IPS-18c (cell line): ENCODE results near the gene GGCX.
A peak's percentile ranks its signal among the peaks of the same experiment; 100 is the strongest.

ENCODE experiments used
- H3K4me3 ChIP-seq: 2 replicates; pipeline ENCODE4 v1.7.0; 2013; ENCODE audit warnings: low read depth, mild to moderate bottlenecking, low read length, moderate library complexity; ENCODE audit not compliant: insufficient read depth
- H3K9me3 ChIP-seq: one replicate; pipeline ENCODE4 v1.6.1; 2013; ENCODE audit warnings: mild to moderate bottlenecking, low read length, moderate library complexity; ENCODE audit not compliant: control insufficient read depth, insufficient read depth

GGCX gene

DNA sequence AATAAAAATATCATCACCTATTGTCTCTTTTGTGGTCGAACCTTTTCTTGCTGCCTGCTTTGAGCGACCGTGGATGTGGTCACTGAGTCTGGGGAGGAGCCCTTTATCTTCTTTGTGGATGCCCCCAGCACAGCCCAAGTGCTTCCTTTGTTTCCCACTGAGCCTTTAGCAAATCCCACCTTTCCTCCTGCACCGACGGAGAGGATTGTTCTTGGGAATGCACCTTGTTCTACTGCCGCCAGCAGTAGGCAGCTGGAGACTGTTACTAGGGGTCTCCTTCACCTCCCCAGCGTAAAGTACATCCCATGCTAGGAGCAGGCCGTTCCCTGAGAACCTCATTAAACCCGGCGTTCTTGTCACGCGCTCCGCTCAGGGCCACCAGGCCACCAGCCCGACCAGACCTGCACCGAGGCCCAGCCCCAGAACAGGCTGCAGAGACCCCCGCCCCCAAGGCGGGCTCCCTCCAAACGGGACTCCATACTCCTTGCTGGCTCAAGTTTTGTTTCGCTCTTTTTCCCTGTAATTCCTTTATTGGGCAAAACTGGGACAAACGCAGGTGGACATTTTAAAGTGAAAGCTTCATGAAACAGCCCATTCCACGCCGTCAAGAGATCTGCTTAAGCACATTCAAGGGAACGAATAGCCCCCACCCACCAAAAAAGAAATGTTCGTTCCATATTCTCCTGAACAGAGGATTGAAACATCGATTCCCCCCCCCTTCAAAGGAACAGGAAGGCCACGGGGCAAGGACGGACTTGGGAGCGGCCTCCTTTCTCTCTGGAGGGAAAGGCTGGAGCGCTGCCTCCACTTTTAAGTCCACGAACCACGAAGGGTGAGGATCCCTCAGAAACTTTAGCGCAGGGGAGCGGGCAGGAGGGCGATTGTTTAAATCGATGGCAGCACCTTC lies 23.4 kb downstream of the GGCX start:
- H3K9me3 ChIP-seq = no peaks in the 10 kb centered on the region
- peak overlapping the region; percentile 100 for H3K4me3 ChIP-seq

DNA sequence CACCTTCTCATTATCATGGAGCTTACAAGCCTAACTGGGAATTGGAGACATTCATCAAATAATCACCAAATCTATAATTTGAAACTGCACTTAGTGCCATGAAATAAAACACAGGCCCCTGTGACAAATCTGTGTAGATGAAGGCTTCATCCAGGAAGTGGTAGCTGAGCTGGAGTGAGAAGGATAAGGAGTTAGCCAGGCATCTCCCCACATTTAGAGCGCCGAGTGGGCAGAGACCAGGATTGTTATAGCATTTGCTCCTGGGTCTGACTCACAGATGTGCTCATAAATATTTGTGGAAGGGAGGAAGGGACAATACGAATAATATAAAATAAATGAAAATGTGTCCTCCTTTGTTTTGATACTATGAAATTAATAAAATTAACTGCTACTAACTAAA lies 24.8 kb downstream of the GGCX start:
- H3K4me3 ChIP-seq = no peak overlapping the region
- H3K9me3 ChIP-seq = no peaks in the 10 kb centered on the region

DNA sequence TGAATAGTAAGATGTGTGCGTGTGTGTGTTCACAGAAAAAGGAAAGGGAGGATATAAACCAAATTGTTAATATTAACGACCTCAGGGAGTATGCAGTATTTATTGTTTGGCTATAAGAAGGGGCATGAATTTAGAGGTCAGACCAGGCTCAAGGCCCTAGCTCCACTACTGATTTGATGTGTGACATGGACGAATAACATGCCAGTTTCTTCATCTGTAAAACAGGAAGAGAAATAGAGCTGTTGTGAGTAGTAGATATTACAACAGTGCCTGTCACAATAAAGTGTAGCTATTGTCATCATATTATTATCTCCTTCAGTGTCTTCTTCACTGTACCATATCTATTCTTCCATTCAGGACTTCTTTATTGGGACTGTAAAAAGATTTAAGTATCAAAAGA lies 26.4 kb downstream of the GGCX start:
- no peaks in the 10 kb centered on the region for H3K9me3 ChIP-seq
- no peak overlapping the region for H3K4me3 ChIP-seq

DNA sequence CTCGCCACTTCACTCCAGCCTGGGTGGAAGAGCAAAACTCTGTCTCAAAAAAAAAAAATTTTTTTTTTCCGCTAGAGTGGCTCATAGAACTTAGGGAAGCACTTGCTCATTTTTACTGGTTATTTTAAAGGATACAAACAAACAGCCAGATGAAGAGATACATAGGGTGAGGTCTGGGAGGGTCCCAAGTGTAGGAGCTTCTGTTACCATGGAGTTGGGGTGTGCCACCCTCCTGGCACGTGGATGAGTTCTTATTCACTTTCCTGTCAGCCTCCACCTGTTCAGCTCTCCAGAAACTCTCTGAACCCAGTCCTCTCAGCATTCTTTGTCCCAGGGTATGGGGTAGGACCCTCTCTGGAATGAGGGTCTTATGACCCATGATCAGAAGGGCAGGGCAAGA lies 27.2 kb downstream of the GGCX start:
- Histone ChIP-seq H3K9me3 (no peaks in the 10 kb centered on the region), H3K4me3 (no peak overlapping the region)

DNA sequence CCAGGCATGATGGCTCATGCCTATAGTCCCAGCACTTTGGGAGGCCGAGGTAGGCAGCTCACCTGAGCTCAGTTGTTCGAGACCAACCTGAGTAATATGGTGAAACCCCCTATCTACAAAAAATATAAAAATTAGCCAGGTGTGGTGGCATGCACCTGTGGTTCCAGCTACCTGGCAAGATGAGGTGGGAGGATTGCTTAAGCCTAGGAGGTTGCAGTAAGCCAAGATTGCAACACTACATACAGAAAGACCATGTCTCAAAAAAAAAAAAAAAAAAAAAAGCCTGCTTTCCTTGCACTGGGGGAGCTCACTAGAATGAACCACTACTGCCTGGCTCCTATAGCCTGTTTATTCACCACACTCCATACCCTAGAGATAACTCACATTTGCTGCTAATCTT lies 29.7 kb downstream of the GGCX start:
- Histone ChIP-seq H3K9me3 (no peaks in the 10 kb centered on the region), H3K4me3 (no peak overlapping the region)

DNA sequence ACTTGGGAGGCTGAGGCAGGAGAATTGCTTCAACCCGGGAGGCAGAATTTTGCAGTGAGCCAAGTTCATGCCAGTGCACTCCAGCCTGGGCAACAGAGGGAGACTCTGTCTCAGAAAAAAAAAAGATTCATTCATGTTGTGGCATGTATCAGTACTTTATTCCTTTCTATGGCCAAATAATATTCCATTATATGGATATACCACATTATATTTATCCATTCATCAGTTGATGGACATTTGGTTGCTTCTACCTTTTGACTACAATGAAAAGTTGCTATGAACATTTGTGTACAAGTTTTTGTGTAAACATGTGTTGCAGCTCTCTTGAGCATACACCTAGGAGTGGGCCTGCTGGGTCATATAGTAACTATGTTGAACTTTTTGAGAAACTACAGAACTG lies 31.5 kb downstream of the GGCX start:
- H3K9me3 ChIP-seq = no peaks in the 10 kb centered on the region
- no peak overlapping the region for H3K4me3 ChIP-seq

DNA sequence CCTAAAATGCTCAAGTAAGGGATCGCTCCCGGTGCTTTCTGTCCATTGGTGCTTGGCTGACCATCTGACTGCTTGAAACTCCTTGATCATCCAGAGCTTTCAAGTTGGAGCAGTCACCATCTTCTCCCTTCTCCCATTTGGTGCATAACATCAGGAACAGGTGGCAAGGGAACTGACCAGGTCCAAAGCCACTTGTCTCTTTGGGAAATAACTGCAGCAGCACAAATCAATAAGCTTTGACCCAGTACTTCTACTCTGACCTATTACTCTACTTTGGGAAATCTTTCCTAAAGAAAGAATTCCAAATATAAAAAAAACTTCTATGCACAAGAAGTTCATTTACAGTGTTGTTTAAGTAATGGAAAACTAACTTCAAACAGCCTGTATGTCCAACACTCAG lies 32.9 kb downstream of the GGCX start:
- no peaks in the 10 kb centered on the region for H3K9me3 ChIP-seq
- no peak overlapping the region for H3K4me3 ChIP-seq

DNA sequence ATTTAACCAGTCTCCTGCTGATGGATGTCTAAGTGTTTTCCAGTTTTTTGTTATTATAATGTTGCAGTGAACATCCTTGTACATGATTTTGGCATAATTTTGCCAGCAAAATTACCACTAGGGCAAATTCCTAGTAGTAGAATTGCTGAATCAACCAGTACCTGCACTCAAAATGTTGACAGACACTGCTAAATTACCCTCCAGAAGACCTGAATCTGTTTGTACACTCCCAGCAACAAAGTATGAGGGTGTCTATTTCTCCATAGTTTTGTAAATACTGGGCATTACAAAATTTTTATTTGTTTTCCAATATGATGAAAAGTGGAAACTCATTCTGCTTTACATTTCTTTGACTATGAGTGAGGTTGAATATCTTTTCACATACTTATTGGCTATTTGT lies 33.5 kb downstream of the GGCX start:
- H3K4me3 ChIP-seq = no peak overlapping the region
- no peaks in the 10 kb centered on the region for H3K9me3 ChIP-seq

DNA sequence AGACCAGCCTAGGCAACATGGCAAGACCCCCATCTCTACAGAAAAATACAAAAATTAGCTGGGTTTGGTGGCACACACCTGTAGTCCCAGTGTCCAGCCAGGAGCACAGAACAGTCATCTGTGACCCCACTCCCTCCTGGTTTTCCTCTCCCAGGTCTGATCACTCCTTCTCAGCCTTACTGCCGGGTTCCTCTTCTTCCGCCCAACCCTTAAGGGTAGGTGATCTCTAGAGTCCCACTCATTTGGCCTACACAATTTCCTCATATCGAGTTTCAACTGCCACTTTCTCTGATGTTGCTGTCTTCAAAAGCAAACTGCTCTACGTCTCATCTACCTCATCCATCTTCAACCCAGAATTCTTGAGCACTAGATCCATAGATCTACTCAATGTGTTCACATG lies 35.7 kb downstream of the GGCX start:
- Histone ChIP-seq H3K4me3 (no peak overlapping the region), H3K9me3 (no peaks in the 10 kb centered on the region)

DNA sequence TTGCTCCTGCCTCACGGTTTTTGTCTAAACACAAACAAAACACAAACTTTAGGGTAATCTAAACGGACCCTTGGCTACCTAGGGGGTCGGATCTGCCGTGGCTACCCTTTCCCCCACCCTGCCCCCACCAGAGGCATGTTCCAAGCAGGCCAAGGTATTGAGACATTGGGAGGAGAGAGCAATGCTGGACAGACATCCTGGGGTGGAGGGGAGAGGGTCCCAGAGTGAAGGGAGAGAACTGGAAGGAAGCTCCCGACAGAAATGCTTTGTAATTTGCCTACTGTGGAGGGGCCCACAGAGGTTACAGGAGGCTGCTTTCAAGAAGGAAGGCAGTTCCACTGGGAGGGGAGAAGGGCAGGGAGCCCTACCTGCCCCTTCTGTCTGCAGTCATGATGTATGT lies 36.3 kb downstream of the GGCX start:
- H3K4me3 ChIP-seq = no peak overlapping the region

DNA sequence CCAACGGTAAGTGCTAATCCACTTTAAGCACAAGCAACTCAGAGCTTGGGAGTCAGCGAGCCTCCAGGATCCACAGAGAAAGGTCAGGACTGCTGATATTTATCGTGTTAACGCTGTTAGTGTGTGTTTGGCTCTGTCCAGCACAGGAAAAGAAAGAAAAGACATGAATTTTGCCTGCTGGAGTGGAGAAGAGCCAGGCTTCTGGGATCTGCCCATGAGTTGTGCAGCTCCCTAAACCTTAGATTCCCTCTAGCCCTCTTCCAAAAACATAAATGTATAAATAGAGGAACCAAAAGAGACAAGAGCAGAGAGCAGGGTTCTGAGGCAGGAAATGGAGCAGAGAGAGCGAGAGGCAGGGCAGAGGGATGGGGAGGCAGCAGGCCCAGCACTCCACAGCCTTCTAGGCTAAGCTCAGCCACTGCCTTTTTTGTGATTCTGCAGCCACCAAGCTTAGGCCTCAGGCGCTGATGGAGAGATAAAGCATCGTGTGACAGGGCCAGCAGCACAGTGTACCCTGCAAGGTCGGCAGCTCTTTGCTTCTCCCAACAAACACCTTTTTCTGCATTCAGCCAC lies 36.9 kb downstream of the GGCX start:
- H3K9me3 ChIP-seq = no peaks in the 10 kb centered on the region
- H3K4me3 ChIP-seq = no peak overlapping the region

More for the DNA sequence above, 36.3 kb downstream of the GGCX start:
- H3K9me3 ChIP-seq = no peaks in the 10 kb centered on the region

DNA sequence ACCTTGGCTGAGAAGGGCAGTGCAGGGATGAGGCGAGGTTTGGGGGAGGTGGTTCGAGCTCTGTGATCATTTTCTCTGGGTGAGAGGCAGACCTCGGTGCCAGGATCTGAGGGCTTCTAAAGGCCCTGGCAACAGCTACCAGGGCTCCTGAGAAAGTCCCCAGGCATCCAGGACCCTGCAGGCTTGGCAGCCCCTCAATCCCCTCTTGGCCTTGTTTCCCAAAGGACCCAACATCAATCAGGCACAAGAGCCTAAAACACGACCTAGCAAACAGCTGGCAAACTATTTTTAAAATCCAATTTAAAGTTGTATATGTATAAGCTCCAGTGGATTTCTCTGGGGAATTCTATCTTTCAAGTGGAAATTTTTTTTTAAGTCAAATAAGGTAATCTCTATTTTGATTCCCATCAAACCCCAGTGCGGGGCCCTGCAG lies 37.4 kb downstream of the GGCX start:
- H3K9me3 ChIP-seq = no peaks in the 10 kb centered on the region

DNA sequence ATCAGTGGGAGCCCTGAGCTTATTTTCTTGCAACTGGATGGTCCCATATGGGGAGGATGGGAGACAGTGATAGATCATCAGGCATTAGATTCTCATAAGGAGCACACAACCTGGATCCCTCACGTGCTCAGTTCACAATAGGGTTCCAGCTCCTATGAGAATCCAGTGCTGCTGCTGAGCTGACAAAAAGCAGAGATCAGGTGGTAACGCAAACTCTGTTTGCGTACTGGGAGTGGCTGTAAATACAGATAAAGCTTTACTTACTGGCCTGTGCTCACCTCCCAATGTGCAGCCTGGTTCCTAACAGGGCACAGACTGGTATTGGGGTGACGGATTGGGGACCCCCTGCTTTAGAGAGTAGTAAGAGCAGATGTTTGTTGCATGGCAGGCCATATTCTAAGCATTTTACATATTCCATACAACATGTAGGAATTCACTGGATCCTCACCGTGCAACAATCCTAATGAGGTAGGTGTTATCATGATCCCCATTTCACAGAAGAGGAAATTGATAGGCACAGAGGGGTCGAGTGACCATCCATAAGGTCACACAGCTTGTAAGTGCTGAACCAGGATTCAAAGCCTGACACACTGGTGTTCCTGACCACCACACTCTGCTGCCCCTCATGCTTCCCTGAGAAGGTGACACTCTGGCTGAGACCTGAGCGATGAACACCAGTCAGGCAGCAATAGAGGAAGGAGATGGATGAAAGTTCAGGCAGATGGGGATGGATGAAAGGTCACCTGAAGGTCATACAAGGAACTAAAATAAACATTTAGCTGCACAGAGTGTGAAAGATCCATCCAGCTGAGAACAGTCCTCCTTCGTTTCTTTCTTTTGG lies 38.0 kb downstream of the GGCX start:
- Histone ChIP-seq H3K9me3 (no peaks in the 10 kb centered on the region), H3K4me3 (no peak overlapping the region)

More for the DNA sequence above, 37.4 kb downstream of the GGCX start:
- H3K4me3 ChIP-seq = no peak overlapping the region

DNA sequence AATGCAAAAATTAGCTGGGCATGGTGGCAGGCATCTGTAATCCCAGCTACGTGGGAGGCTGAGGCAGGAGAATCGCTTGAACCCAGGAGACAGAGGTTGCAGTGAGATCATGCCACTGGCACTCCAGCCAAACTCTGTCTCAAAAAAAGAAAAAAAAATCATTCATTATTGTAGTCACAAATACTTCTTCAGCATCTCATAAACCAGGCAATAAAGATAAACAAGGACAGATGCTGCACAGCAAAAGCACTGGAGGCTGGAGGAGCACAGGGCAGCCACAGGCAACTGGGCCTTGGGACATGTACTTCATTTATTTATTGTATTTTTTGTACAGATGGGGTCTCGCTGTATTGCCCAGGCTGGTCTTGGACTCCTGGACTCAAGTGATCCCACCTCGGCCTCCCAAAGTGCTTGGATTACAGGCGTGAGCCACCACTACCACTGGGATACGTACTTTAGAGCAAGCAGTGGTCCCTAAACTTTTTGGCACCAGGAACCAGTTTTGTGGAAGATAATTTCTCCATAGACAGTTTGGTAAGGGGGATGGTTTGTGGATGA lies 39.1 kb downstream of the GGCX start:
- Histone ChIP-seq H3K4me3 (no peak overlapping the region), H3K9me3 (no peaks in the 10 kb centered on the region)

DNA sequence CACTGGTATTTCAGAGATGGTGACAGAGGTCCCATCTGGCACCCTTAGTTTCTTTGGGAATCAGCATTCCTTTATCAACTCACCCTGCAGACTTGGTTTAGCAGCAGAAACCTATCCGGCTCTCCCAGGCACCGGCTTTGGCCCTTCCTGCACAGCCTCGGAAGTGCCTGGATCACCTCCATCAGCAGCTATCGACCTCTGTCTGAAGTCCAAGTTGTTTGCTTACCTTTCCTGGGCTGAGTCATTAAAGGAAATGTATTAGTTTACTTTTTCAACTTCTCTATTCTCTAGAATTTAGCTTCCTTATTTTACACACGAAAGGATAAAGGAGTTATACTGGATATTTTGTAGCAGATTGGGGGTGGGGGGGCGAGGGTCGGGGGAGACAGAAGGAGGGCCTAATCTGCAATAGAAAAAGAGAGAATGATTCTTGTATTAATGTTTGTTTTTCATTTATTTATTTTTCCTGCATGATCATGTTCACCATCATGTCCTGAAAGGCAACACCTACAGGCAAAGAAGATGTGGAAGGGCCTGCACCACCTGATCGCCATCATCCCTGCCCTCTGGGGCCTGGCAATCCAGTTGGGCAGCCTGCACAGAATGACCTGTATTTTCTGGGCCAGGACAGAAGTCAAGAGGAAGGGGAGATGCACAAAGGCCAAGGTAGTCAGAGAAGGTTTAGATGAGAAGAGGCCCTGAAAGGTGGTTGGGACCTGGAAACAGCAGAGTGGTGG lies 44.5 kb downstream of the GGCX start:
- Histone ChIP-seq H3K4me3 (no peak overlapping the region), H3K9me3 (no peaks in the 10 kb centered on the region)

DNA sequence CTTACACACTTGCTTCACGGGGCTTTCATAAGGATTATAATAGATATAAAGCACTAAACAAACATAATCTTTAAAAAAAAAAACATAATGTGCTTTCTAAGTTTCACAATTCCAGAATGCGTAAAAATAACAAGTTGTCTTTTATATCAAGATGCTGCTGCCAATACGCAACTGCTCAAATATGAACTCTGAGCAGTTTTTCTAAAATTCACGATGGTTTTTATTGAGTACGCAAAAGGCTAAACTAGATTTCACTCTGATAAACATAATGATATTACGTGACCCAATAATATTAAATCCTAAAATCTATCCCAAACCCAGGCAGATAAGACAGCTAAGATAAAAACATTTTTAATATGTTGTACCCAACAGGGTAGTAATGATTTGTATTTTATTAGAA lies 47.0 kb downstream of the GGCX start:
- Histone ChIP-seq H3K9me3 (no peaks in the 10 kb centered on the region), H3K4me3 (no peak overlapping the region)
